ELF-1 (cell line): Measurements from ENCODE around the gene MED13L.

Experiments
- DNase-seq: peaks from one replicate; pipeline ENCODE4 v3.0.0-alpha.2; 2016; ENCODE audit warnings: low read depth, low spot score

MED13L gene

GRCh38 chr12:116278667-116279066 lies 1.2 kb upstream of the MED13L start:
- peak; percentile 66 for DNase-seq

DNA sequence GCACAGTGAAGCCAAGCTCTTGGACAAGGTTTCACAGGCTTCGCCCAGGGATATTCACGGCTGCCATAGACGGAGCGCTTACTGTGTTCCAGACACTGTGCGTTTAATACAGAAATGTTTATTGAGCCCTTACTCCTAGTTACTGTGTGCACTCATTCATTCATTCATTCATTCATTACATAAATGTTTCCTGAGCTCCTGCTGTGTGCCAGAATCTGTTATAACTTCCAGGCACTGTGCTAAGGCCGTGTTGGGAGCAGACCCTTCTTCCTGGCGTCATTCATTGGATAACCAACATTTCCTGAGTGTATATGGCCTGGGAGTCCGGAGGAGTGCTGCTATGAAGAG lies 760 bp upstream of the MED13L start:
- no peak for DNase-seq

GRCh38 chr12:116276652-116277466 lies 634 bp downstream of the MED13L start:
- DNase-seq = no peak

DNA sequence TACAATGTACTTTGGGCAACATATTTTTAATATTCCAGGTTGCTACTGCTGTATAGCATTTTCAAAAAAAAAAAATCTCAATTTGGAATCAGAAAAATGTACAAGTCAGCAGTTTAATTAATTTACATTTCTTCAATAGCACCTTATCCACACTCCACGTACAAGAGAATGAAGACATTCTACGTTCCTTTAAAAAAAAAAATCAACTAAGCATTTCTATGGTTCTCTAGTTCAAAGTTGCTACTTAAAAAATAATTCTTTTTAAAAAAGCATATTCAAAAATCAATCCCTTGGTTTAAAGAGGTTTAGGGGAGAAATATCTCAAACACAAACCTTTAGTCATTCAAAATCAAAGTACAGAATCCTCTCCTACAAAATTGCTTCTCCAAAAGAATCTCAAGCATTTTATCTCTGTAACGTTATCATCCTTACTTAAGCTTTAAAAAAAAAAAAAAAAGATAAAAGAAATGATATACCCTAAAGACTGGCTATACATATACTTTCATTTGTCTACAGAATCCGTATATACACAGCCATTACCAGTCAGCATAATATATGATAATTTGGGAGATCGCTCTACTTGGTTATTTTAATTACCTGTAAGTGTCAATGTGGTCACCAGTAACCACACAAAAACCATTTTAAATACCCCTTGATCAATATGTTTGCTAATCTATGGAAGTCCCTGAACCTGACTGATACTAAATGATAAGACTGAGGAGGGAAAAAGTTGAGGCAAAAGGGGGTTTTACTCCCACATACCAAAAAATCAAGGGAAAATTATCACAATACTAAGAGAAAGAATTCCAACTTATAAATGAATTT lies 2.7 kb downstream of the MED13L start:
- no peak for DNase-seq

- no peak for DNase-seq
These were observed 3.5 kb downstream of the MED13L start for GRCh38 chr12:116273813-116274550.

- no peak for DNase-seq
These were observed 9.5 kb downstream of the MED13L start for GRCh38 chr12:116267948-116268347.

GRCh38 chr12:116266631-116267349 lies 10.7 kb downstream of the MED13L start:
- no peak for DNase-seq

GRCh38 chr12:116266168-116266601 lies 11.3 kb downstream of the MED13L start:
- DNase-seq = no peak

DNA sequence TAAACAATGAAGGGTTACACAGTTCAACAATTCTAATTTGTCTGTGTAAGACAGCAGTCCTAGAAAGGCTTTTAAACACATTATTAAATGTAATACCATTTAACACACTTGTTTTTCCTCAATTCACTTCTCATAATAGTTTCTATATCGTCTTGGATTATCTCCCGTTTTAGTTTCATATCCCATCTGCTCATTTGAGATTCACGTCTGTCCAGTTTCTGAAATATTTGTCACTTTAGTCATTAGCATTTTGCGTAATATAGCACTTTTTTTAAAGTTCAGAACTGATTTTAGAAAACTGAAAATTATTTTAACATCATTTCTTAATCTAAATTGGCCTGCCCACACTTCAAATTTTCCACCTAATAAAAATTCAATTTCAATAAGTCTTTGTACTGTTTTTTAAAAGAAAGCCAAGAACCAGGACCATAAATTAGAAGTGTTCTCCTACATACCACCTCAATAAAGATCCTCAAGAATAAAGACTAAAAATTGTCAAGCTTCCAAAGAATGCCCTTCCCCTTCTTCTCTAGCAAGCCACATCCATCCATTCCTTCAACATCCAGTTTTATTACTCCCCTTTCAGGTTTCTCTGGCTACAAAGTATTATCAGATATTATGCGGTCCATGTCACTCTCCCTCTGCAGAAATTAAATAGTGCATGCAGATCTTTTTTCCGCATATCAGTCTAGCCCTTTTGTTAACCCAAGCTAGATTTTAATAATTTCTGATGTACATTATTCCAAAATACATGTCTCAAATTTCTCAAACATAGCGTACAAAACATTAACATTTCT lies 11.9 kb downstream of the MED13L start:
- DNase-seq = no peak

GRCh38 chr12:116264525-116265070 lies 12.9 kb downstream of the MED13L start:
- DNase-seq = no peak

DNA sequence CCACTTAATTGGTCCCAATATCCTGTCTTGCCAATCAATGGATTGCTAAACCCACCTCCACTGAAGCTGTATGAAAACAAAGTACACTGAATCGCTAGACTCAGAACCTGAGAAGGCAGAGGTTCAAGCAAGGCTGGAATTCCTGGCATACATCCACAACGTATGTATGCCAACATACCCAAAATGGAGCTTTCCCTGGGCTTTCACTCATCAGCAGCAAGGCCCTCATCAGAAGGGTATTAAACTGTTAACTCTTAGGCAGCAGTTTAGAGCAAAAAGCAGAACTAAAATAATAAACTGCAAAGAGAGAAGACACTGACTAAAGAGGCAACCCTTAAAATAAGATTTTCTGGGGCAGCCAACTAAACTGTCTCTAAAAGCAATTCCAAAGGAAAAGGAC lies 13.6 kb downstream of the MED13L start:
- DNase-seq = no peak

GRCh38 chr12:116263431-116263830 lies 14.1 kb downstream of the MED13L start:
- no peak for DNase-seq

DNA sequence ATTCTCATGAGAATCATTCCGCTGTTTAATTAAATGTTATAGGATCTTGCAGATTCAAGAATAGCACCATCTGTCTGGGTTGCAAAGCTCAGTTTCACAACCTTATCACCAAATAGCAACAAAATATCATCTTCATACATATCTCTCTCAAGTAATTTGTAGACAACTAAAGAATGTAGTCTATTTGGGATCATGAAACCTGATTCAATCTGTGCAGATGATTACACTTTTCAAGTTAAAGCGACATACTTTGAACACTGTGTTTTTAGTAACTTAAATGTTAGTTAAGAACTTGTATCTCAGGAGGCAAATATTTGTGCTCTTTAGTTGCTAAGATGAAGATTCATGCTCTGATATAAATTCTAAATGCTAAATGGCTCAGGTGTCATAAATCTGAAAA lies 14.8 kb downstream of the MED13L start:
- DNase-seq = no peak

- no peak for DNase-seq
These were observed 15.9 kb downstream of the MED13L start for GRCh38 chr12:116261525-116262100.

DNA sequence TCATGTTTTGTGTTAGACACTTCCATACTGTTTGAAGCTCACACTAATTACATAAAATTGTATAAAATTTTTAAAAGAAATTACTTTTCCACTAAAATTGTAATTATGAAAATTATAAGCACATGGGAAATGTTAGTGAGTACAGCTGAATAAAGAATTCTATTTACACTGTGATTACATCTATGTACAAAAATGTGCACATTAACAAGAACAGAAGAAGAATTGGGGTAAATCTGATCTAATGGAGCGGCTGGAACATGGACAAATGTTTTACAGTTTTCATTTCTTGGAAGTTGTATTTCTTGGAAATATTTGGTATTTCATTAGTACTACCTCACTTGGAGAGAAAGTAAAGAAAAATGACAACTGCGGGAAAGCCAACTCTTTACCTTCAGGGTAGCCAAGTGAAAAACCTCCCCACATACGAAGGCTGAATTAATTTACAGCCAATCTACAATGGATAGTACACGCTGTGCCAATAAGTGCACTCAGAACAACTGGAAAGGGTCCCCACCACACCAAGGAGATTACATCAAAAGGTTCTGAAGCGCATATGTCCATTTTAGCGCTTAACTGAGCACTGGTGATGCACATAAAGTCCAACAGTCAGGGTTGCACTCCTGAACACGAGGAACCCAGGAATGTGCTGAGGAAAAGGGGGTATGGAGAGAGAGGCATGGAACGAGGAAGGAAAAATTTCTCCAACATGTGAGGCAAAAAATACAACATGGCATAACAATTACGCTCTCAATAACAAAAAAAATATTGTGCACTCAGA lies 17.5 kb downstream of the MED13L start:
- DNase-seq = no peak

GRCh38 chr12:116257826-116258225 lies 19.7 kb downstream of the MED13L start:
- DNase-seq = no peak

GRCh38 chr12:116257215-116257614 lies 20.3 kb downstream of the MED13L start:
- DNase-seq = no peak

- DNase-seq = no peak
These were observed 27.6 kb downstream of the MED13L start for GRCh38 chr12:116249938-116250337.

DNA sequence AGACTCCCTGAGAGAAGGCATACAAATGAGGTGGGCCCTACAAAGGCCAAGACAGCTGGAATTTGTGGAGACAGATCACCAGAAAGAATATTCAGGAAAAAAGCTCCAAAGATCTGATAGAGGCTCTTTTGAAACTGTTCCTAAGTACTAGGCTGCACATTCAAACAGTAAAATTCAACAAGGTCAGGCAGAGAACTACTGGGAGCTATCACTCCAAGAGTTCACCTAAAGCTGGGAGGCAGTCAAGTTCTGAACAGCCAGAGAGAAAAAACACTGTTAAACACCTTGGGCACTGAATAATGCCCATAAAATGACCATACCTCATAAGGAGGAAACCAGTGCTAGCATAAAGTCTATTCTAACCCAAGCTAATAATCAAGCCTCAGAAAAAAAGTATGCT lies 28.6 kb downstream of the MED13L start:
- DNase-seq = no peak
